HepG2 (cell line): ENCODE measurements around the gene FANCM. TPM values are rescaled to one million over a fixed set of nuclear protein-coding genes. Genes with fewer than 3 reads are reported as not detected.

Experiments used
- ARHGAP35 ChIP-seq: sonication (generic); formaldehyde crosslinking; IDR thresholded peaks from 2 replicates; pipeline ENCODE4 v1.9.0; 2022; ENCODE audit warnings: mild to moderate bottlenecking, inconsistent platforms, moderate library complexity, missing genetic modification reagents, borderline replicate concordance
- CHD2 ChIP-seq: IDR thresholded peaks from 2 replicates; pipeline ENCODE4 v1.6.1; 2011; ENCODE audit warnings: low read depth, low read length, improper control_type of control experiment
- HDAC1 ChIP-seq: sonication (generic); formaldehyde crosslinking; IDR thresholded peaks from 2 replicates; pipeline ENCODE4 v1.5.1; 2020; ENCODE audit warnings: mild to moderate bottlenecking, missing genetic modification reagents
- KLF13 ChIP-seq: sonication (generic); formaldehyde crosslinking; IDR thresholded peaks from 2 replicates; pipeline ENCODE4 v1.4.0; 2020; ENCODE audit warnings: mild to moderate bottlenecking, missing genetic modification reagents
- MBNL3 ChIP-seq: fragments of 250-450 bp; sonication (Bioruptor Pico); conservative IDR thresholded peaks from 2 replicates; pipeline ENCODE4 v1.8.0; 2022; ENCODE audit warnings: mild to moderate bottlenecking, inconsistent platforms
- NBN ChIP-seq: fragments of 450-650 bp; conservative IDR thresholded peaks from 2 replicates; pipeline ENCODE4 v1.6.1; 2017
- RARG ChIP-seq: sonication (generic); formaldehyde crosslinking; IDR thresholded peaks from 2 replicates; pipeline ENCODE4 v1.4.0; 2020; ENCODE audit warnings: low read depth, mild to moderate bottlenecking, missing genetic modification reagents
- TCF12 ChIP-seq, 2 experiments: fragments of 450-650 bp in 1 of 2; sonication (generic) in 1 of 2; formaldehyde crosslinking in 1 of 2; IDR thresholded peaks; 2 replicates each; pipeline versions ENCODE4 v1.6.1 to v1.8.0; 2017 to 2022; ENCODE audit warnings: antibody characterized with exemption in 1 of 2, mild to moderate bottlenecking in 1 of 2, missing genetic modification reagents in 1 of 2, moderate library complexity in 1 of 2
- THAP7 ChIP-seq: sonication (generic); formaldehyde crosslinking; IDR thresholded peaks from 2 replicates; pipeline ENCODE4 v1.8.1; 2023; ENCODE audit warnings: mild to moderate bottlenecking, missing genetic modification reagents
- ZFP82 ChIP-seq: sonication (generic); formaldehyde crosslinking; IDR thresholded peaks from 2 replicates; pipeline ENCODE4 v1.5.1; 2020; ENCODE audit warnings: mild to moderate bottlenecking, missing genetic modification reagents, borderline replicate concordance
- ZNF121 ChIP-seq: sonication (generic); formaldehyde crosslinking; IDR thresholded peaks from 2 replicates; pipeline ENCODE4 v1.5.0; 2020; ENCODE audit warnings: mild to moderate bottlenecking, missing genetic modification reagents
- ZNF136 ChIP-seq: sonication (generic); formaldehyde crosslinking; IDR thresholded peaks from 2 replicates; pipeline ENCODE4 v1.8.1; 2022; ENCODE audit warnings: low read depth, mild to moderate bottlenecking, moderate library complexity, missing genetic modification reagents
- ZNF230 ChIP-seq: sonication (generic); formaldehyde crosslinking; IDR thresholded peaks from 2 replicates; pipeline ENCODE4 v1.4.0; 2020; ENCODE audit warnings: mild to moderate bottlenecking, missing genetic modification reagents
- ZNF329 ChIP-seq: sonication (generic); formaldehyde crosslinking; IDR thresholded peaks from 2 replicates; pipeline ENCODE4 v1.9.0; 2021; ENCODE audit warnings: low read depth, mild to moderate bottlenecking, missing genetic modification reagents
- ZNF331 ChIP-seq: sonication (generic); formaldehyde crosslinking; IDR thresholded peaks from 2 replicates; pipeline ENCODE4 v1.4.0; 2020; ENCODE audit warnings: missing genetic modification reagents
- ZNF34 ChIP-seq: sonication (generic); formaldehyde crosslinking; IDR thresholded peaks from 2 replicates; pipeline ENCODE4 v1.4.0; 2020; ENCODE audit warnings: mild to moderate bottlenecking, missing genetic modification reagents, borderline replicate concordance
- ZNF484 ChIP-seq: sonication (generic); formaldehyde crosslinking; IDR thresholded peaks from 2 replicates; pipeline ENCODE4 v1.5.1; 2020; ENCODE audit warnings: mild to moderate bottlenecking, low read depth, missing genetic modification reagents, borderline replicate concordance
- ZNF530 ChIP-seq: sonication (generic); formaldehyde crosslinking; IDR thresholded peaks from 2 replicates; pipeline ENCODE4 v1.5.0; 2020; ENCODE audit warnings: low read depth, mild to moderate bottlenecking, missing genetic modification reagents
- polyA plus RNA-seq, 8 experiments: library from polyadenylated mRNA; depleted of rRNA in 3 of 8; stranded (reverse) in 7 of 8; unstranded in 1 of 8; fragments of >200 nt; fragmentation: Illumina TruSeq in 4 of 8; extraction: Trizol in 4 of 8; gene quantifications; 2 replicates each; pipeline versions ENCODE4 v1.2.1 to v1.2.3, GENCODE V29; 2011 to 2016; ENCODE audit warnings: low read depth in 4 of 8, missing spikeins in 1 of 8, mixed read lengths in 1 of 8; ENCODE audit not compliant: insufficient read depth in 1 of 8
- total RNA-seq, 5 experiments: library from RNA; depleted of rRNA; stranded (reverse); fragments of >200 nt; fragmentation: Illumina TruSeq; extraction: Trizol; gene quantifications; 2 replicates each; pipeline ENCODE4 v1.2.3, GENCODE V29; 2016; ENCODE audit warnings: low read depth in 1 of 5
- TF ChIP-seq, protein P1 (sequence below): sonication (generic); formaldehyde crosslinking; IDR thresholded peaks from 2 replicates; pipeline ENCODE4 v1.4.0; 2020; ENCODE audit warnings: missing genetic modification reagents
- TF ChIP-seq, protein P2 (sequence below): sonication (generic); formaldehyde crosslinking; IDR thresholded peaks from 2 replicates; pipeline ENCODE4 v1.4.0; 2020; ENCODE audit warnings: missing genetic modification reagents, borderline replicate concordance

The FANCM gene
- total and polyA plus RNA-seq, 2 of the 13 experiments (the other 11 are each of a cell fraction or from before 2014, with no cell fraction given) = 2.6 to 10.4 TPM

- TF ChIP-seq, protein P1, sequence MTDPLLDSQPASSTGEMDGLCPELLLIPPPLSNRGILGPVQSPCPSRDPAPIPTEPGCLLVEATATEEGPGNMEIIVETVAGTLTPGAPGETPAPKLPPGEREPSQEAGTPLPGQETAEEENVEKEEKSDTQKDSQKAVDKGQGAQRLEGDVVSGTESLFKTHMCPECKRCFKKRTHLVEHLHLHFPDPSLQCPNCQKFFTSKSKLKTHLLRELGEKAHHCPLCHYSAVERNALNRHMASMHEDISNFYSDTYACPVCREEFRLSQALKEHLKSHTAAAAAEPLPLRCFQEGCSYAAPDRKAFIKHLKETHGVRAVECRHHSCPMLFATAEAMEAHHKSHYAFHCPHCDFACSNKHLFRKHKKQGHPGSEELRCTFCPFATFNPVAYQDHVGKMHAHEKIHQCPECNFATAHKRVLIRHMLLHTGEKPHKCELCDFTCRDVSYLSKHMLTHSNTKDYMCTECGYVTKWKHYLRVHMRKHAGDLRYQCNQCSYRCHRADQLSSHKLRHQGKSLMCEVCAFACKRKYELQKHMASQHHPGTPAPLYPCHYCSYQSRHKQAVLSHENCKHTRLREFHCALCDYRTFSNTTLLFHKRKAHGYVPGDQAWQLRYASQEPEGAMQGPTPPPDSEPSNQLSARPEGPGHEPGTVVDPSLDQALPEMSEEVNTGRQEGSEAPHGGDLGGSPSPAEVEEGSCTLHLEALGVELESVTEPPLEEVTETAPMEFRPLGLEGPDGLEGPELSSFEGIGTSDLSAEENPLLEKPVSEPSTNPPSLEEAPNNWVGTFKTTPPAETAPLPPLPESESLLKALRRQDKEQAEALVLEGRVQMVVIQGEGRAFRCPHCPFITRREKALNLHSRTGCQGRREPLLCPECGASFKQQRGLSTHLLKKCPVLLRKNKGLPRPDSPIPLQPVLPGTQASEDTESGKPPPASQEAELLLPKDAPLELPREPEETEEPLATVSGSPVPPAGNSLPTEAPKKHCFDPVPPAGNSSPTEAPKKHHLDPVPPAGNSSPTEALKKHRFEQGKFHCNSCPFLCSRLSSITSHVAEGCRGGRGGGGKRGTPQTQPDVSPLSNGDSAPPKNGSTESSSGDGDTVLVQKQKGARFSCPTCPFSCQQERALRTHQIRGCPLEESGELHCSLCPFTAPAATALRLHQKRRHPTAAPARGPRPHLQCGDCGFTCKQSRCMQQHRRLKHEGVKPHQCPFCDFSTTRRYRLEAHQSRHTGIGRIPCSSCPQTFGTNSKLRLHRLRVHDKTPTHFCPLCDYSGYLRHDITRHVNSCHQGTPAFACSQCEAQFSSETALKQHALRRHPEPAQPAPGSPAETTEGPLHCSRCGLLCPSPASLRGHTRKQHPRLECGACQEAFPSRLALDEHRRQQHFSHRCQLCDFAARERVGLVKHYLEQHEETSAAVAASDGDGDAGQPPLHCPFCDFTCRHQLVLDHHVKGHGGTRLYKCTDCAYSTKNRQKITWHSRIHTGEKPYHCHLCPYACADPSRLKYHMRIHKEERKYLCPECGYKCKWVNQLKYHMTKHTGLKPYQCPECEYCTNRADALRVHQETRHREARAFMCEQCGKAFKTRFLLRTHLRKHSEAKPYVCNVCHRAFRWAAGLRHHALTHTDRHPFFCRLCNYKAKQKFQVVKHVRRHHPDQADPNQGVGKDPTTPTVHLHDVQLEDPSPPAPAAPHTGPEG (CRISPR knock-in tag) = no peak
- no peak for TF ChIP-seq TCF12 (IDR thresholded peaks at IDR 0.05)
- TF ChIP-seq TCF12 (CRISPR knock-in tag; IDR thresholded peaks at IDR 0.05) = no peak
- no peak for TF ChIP-seq ZNF34
- TF ChIP-seq ZNF230 = 0 out of 2 replicates have a peak, but pooled peaks have one; percentile 66
- no peak for TF ChIP-seq ZFP82 (CRISPR knock-in tag)
- no peak for TF ChIP-seq ZNF121 (CRISPR knock-in tag)
- TF ChIP-seq ZNF331 (CRISPR knock-in tag) = peak; percentile 74
- no peak for TF ChIP-seq RARG
- TF ChIP-seq HDAC1 = peak; percentile 45; the same call in 1 of the 2 replicates
- TF ChIP-seq ZNF484 (CRISPR knock-in tag) = no peak
- no peak for TF ChIP-seq MBNL3 (CRISPR knock-in tag)
- TF ChIP-seq, protein P2, sequence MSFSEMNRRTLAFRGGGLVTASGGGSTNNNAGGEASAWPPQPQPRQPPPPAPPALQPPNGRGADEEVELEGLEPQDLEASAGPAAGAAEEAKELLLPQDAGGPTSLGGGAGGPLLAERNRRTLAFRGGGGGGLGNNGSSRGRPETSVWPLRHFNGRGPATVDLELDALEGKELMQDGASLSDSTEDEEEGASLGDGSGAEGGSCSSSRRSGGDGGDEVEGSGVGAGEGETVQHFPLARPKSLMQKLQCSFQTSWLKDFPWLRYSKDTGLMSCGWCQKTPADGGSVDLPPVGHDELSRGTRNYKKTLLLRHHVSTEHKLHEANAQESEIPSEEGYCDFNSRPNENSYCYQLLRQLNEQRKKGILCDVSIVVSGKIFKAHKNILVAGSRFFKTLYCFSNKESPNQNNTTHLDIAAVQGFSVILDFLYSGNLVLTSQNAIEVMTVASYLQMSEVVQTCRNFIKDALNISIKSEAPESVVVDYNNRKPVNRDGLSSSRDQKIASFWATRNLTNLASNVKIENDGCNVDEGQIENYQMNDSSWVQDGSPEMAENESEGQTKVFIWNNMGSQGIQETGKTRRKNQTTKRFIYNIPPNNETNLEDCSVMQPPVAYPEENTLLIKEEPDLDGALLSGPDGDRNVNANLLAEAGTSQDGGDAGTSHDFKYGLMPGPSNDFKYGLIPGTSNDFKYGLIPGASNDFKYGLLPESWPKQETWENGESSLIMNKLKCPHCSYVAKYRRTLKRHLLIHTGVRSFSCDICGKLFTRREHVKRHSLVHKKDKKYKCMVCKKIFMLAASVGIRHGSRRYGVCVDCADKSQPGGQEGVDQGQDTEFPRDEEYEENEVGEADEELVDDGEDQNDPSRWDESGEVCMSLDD = no peak
- no peak for TF ChIP-seq ZNF329
- no peak for TF ChIP-seq ZNF530 (CRISPR knock-in tag)
- no peak for TF ChIP-seq THAP7 (CRISPR knock-in tag)
- TF ChIP-seq CHD2 = 0 out of 2 replicates have a peak, but pooled peaks have one; percentile 33
- no peak for TF ChIP-seq KLF13 (CRISPR knock-in tag)
- no peak for TF ChIP-seq ARHGAP35 (CRISPR knock-in tag)
- TF ChIP-seq ZNF136 (CRISPR knock-in tag) = no peak; the same call in 1 of the 2 replicates
- no peak for TF ChIP-seq NBN
Observed at GRCh38 chr14:45134051-45134958, 1.4 kb upstream of the FANCM start, which contains the start of gene FKBP3 (continued).
